ENCODE measurements around the gene LRP1. TPM values are rescaled to one million over a fixed set of nuclear protein-coding genes. Genes with fewer than 3 reads are reported as not detected.

Gene LRP1
- total RNA-seq, 2 experiments from 2014 or later: 1.1 to 4.4 TPM

- Histone ChIP-seq H3K4me3 (ENCODE audit: low read depth, low read length, poor library complexity, severe bottlenecking) (no peak overlapping the region), H3K27ac (ENCODE audit: low read depth, low read length, poor library complexity, severe bottlenecking) (peak overlapping the region; percentile 78), H3K9me2 (ENCODE audit: insufficient read depth, low read length) (no peaks in the 10 kb centered on the region), H3K9me3 (ENCODE audit: low read length) (no peaks in the 10 kb centered on the region), H4K20me1 (ENCODE audit: insufficient read depth, low read length) (no peaks in the 10 kb centered on the region), H3K79me2 (ENCODE audit: insufficient read depth, low read depth, low read length) (peaks cover 32% of the 10 kb centered on the region), H3K4me2 (ENCODE audit: low read length) (peak overlapping the region; percentile 75), H2AFZ (ENCODE audit: low read length) (peak overlapping the region; percentile 66; the same call in 1 of the 2 replicates), H3K4me1 (ENCODE audit: insufficient read depth, low read length, poor library complexity, severe bottlenecking) (peaks cover 8% of the 10 kb centered on the region), H3K36me3 (ENCODE audit: insufficient read depth, low read length) (peaks cover 15% of the 10 kb centered on the region)
- TF ChIP-seq EZH2phosphoT487 (IDR thresholded peaks at IDR 0.05; ENCODE audit: borderline replicate concordance, low read depth, low read length) (no peak), CTCF (conservative IDR thresholded peaks at IDR 0.05; ENCODE audit: low read length) (no peak)
- DNase-seq (ENCODE audit: low spot score): no peak
- POLR2A ChIA-PET: interaction anchor here (0.9 to 3.7 kb wide), 11 partner anchors 9 to 443 kb away, joined by 3 to 21 read pairs (median 3); partner anchors contain the start of genes NAB2 and STAT6
- no TSS peak for BruUV-seq (replicated peaks)
- intact Hi-C loops (cut with micrococcal nuclease; ENCODE audit: unreplicated experiment): no loop called here
- CTCF ChIA-PET (ENCODE audit: unreplicated experiment): interaction anchor here (1.1 kb wide), 1 partner anchor 399 kb away, joined by 3 read pairs; no protein-coding TSS in a partner anchor
These were observed 48.5 kb upstream of the LRP1 start for GRCh38 chr12:57079821-57080220.

GRCh38 chr12:57080855-57081254, 47.4 kb upstream of the LRP1 start:
- ChIA-PET CTCF (ENCODE audit: unreplicated experiment) (interaction anchor here (1.1 kb wide), 1 partner anchor 31 kb away, joined by 5 read pairs; no protein-coding TSS in a partner anchor), POLR2A (interaction anchor here (0.7 to 3.7 kb wide), 3 partner anchors 25 to 190 kb away, joined by 3 to 21 read pairs (median 6); partner anchors contain the start of gene STAT6)
- Histone ChIP-seq H2AFZ (ENCODE audit: low read length) (no peak overlapping the region), H3K36me3 (ENCODE audit: insufficient read depth, low read length) (peaks cover 9% of the 10 kb centered on the region), H3K4me1 (ENCODE audit: insufficient read depth, low read length, poor library complexity, severe bottlenecking) (peaks cover 18% of the 10 kb centered on the region), H3K9me2 (ENCODE audit: insufficient read depth, low read length) (no peaks in the 10 kb centered on the region), H3K27ac (ENCODE audit: low read depth, low read length, poor library complexity, severe bottlenecking) (no peak overlapping the region), H3K79me2 (ENCODE audit: insufficient read depth, low read depth, low read length) (peaks cover 25% of the 10 kb centered on the region), H4K20me1 (ENCODE audit: insufficient read depth, low read length) (no peaks in the 10 kb centered on the region), H3K9me3 (ENCODE audit: low read length) (no peaks in the 10 kb centered on the region), H3K4me3 (ENCODE audit: low read depth, low read length, poor library complexity, severe bottlenecking) (no peak overlapping the region), H3K4me2 (ENCODE audit: low read length) (no peak overlapping the region)
- intact Hi-C loops (cut with micrococcal nuclease; ENCODE audit: unreplicated experiment): no loop called here
- TF ChIP-seq CTCF (conservative IDR thresholded peaks at IDR 0.05; ENCODE audit: low read length) (no peak), EZH2phosphoT487 (IDR thresholded peaks at IDR 0.05; ENCODE audit: borderline replicate concordance, low read depth, low read length) (no peak)
- no TSS peak for BruUV-seq (replicated peaks)
- DNase-seq (ENCODE audit: low spot score): no peak

DNA sequence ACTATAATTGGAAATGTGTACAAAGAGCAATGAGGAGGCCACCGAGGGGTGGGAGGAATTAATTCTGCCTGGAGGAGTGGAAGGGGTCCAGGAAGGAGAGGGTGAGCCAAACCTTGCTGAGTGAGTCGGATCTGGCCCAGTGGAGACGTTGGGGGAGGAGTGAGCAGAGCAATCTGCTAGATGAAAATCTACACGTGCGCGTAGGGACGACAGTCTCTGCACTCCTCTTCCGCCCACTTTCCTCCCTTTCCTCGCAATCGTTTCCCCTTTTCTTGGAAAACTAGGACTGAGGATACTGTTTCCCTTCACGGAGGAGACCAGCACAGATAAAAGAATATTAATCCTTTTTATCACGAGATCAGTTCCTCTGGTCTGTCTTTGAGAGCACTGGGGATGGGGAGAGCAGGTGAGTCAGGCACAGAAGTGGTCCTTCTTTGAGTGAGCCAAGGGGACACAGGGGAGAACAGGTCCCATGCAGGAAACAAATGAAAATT, 42.2 kb upstream of the LRP1 start:
- intact Hi-C loops (cut with micrococcal nuclease; ENCODE audit: unreplicated experiment): loop anchor here (2.0 to 5.0 kb wide), 3 partner anchors 155 to 709 kb away; partner anchors contain the start of gene PTGES3
- no peak for TF ChIP-seq EZH2phosphoT487 (IDR thresholded peaks at IDR 0.05; ENCODE audit: borderline replicate concordance, low read depth, low read length)
- no peak for TF ChIP-seq CTCF (conservative IDR thresholded peaks at IDR 0.05; ENCODE audit: low read length)
- TSS peak; percentile 56 for BruUV-seq (replicated peaks)
- H3K9me2 ChIP-seq (ENCODE audit: insufficient read depth, low read length): no peaks in the 10 kb centered on the region
- H3K4me2 ChIP-seq (ENCODE audit: low read length): peak overlapping the region; percentile 96
- H3K79me2 ChIP-seq (ENCODE audit: insufficient read depth, low read depth, low read length): no peaks in the 10 kb centered on the region
- peak overlapping the region; percentile 79 for H3K4me3 ChIP-seq (ENCODE audit: low read depth, low read length, poor library complexity, severe bottlenecking)
- H3K27ac ChIP-seq (ENCODE audit: low read depth, low read length, poor library complexity, severe bottlenecking): peak overlapping the region; percentile 88
- ChIA-PET CTCF (ENCODE audit: unreplicated experiment) (no interaction called here), POLR2A (interaction anchor here (1.0 to 2.3 kb wide), 2 partner anchors 13 to 26 kb away, joined by 3 to 9 read pairs; partner anchors contain the start of gene STAT6)
- H4K20me1 ChIP-seq (ENCODE audit: insufficient read depth, low read length): no peaks in the 10 kb centered on the region
- no peaks in the 10 kb centered on the region for H3K36me3 ChIP-seq (ENCODE audit: insufficient read depth, low read length)
- H3K9me3 ChIP-seq (ENCODE audit: low read length): no peaks in the 10 kb centered on the region
- peak overlapping the region; percentile 96 for H2AFZ ChIP-seq (ENCODE audit: low read length)
- peak; percentile 55 for DNase-seq (ENCODE audit: low spot score)
- peaks cover 35% of the 10 kb centered on the region for H3K4me1 ChIP-seq (ENCODE audit: insufficient read depth, low read length, poor library complexity, severe bottlenecking)
